Activated naive CD8-positive, alpha-beta T cell treated with anti-CD3 and anti-CD28 coated beads, Interleukin-2, amount 10 ng/mL, durations not matched to agents 7 days and 5 days (primary cell): Measurements from ENCODE around the gene FRMD8. TPM values are rescaled to one million over a fixed set of nuclear protein-coding genes. Genes with fewer than 3 reads are reported as not detected.
"Not testable (repeated sequence)": the region's sequence is repeated elsewhere in the genome, so short reads cannot be mapped to it uniquely, and the experiment has no call there.

ENCODE experiments used
- ATAC-seq: fragments of 150-1000 bp; cut with Tn5 transposase; one replicate; pipeline ENCODE4 v1.10.0; 2021; ENCODE audit warnings: low read depth, moderate library complexity
- POLR2A ChIA-PET: fragments of 350-600 bp; sonication (Branson Sonifier 250); formaldehyde crosslinking; loops from one replicate; lab custom pipeline; 2021; ENCODE audit warnings: antibody characterized with exemption; lab: Charles Lee
- DNase-seq: peaks from one replicate; pipeline ENCODE4 v3.0.0; 2021
- H3K27ac Mint-ChIP-seq: one replicate; pipeline ENCODE4 v1.8.0; 2022; ENCODE audit warnings: mild to moderate bottlenecking, mixed read lengths
- H3K27me3 Mint-ChIP-seq: one replicate; pipeline ENCODE4 v1.8.0; 2022; ENCODE audit warnings: mild to moderate bottlenecking, moderate library complexity, mixed read lengths
- H3K36me3 Mint-ChIP-seq: one replicate; pipeline ENCODE4 v1.8.0; 2021; ENCODE audit warnings: mild to moderate bottlenecking, mixed read lengths
- H3K4me1 Mint-ChIP-seq: one replicate; pipeline ENCODE4 v1.8.0; 2021; ENCODE audit warnings: mixed read lengths
- H3K4me3 Mint-ChIP-seq: one replicate; pipeline ENCODE4 v1.8.0; 2022; ENCODE audit warnings: mild to moderate bottlenecking, moderate library complexity, mixed read lengths
- H3K9me3 Mint-ChIP-seq: one replicate; pipeline ENCODE4 v1.8.0; 2021; ENCODE audit warnings: mixed read lengths
- total RNA-seq, 2 experiments: library from RNA; stranded (reverse); gene quantifications; one replicate each; pipeline ENCODE4 v1.2.3, GENCODE V29; 2021

The FRMD8 gene
- total RNA-seq, 2 experiments from 2014 or later, result 51.5 to 55.4 TPM

DNA sequence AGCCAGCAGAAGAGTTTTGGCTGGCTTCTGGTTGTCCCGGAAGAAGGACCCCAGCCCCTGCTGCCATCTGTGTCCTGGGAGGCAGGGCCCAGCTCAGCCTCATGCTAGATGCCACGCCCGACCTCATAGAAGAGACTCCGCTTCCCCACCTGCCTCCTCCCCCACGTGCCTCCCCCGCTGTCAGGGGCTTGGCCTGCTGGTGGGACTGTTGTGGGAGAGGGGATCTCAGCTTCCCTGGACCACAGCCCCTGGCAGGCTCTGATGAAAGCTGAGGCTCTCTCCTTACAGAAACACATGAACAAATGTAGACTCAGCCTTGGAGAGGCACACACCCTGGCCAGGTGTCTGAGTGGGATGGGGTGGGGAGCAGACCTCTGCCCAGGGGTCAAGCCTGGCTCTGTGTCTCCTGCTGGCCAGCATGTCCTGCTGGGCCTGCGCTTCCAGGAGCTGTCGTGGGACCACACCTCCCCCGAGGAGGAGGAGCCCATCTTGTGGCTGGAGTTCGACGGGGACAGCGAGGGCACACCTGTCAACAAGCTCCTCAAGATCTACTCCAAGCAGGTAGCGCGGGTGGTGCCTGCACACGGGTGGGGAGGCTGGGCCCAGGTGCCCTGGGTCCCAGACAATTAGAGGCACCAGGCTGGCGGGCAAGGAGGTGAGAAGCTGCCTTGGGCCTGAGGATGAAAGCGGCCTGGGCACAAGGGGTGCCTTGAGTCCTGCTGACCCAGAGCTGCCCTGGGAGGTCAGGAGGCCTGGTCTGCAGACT is 14.1 kb downstream of the FRMD8 start:
- no peak for DNase-seq
- Mint-ChIP-seq H3K4me3 (no peak overlapping the region), H3K4me1 (peaks cover 4% of the 10 kb centered on the region), H3K36me3 (peaks cover 7% of the 10 kb centered on the region), H3K9me3 (no peaks in the 10 kb centered on the region), H3K27me3 (no peaks in the 10 kb centered on the region), H3K27ac (no peak overlapping the region)
- POLR2A ChIA-PET, result interaction anchor here (0.6 kb wide), 1 partner anchor 68 kb away, joined by 5 read pairs; no protein-coding TSS in a partner anchor
- no peak for ATAC-seq

DNA sequence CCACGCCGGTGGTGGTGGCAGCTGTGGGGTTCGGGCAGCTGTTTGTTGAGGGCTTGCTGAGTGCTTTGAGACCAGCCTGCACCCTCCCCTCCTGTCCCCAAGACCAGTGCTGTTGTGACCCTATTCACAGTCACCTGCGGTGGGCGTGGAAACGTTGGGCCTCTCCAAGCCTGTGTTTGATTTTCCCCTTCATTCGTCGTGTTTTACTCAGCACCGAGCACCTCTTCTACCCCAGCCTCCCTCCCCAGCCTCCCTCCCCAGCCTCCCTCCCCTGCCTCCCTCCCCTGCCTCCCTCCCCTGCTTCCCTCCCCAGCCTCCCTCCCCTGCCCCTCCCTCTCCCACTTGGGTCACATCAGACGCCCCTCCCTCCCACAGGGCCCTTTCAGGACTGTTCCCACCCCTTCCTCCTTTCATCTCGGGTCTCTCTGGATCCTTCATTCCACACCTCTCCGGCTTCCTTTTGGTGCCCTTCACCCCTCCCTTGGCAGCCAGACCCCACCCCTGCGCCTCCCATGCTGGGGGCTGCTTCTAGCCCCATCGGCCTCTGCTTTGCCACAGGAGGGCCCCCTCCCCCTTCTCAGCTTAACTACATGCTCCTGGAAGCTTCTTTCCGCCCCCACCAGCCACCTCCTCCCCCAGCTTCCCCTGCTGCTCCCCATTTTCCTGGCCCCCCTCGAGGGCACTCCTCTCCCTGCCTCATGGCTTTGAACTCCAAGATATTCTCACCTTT is 14.8 kb downstream of the FRMD8 start:
- Mint-ChIP-seq H3K4me3 (no peak overlapping the region), H3K36me3 (peaks cover 7% of the 10 kb centered on the region), H3K27ac (no peak overlapping the region), H3K27me3 (no peaks in the 10 kb centered on the region), H3K4me1 (peaks cover 4% of the 10 kb centered on the region), H3K9me3 (no peaks in the 10 kb centered on the region)
- ATAC-seq (no peak), DNase-seq (no peak)
- POLR2A ChIA-PET, result interaction anchor here (0.6 kb wide), 1 partner anchor 67 kb away, joined by 5 read pairs; no protein-coding TSS in a partner anchor

DNA sequence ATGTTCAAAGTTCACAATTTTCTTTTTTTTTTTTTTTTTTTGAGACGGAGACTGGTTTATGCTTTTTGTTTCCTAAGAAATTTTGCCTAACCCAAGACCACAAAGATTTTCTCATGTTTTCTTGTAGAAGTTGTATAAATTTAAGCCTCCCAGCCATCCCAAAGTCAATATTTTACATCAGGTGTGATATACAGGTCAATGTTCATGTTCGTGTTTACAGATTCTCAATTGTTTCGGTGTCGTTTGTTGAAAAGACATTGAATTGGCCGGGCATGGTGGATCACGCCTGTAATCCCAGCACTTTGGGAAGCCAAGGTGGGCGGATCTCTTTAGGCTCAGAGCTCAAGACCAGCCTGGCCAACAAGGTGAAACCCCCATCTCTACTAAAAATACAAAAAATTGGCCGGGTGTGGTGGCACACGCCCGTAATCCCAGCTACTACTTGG is 15.4 kb downstream of the FRMD8 start:
- Mint-ChIP-seq H3K27me3 (no peaks in the 10 kb centered on the region), H3K9me3 (no peaks in the 10 kb centered on the region), H3K4me1 (peaks cover 4% of the 10 kb centered on the region), H3K27ac (no peak overlapping the region), H3K36me3 (peaks cover 7% of the 10 kb centered on the region), H3K4me3 (no peak overlapping the region)
- no peak for DNase-seq
- no peak for ATAC-seq
- POLR2A ChIA-PET, result interaction anchor here (0.6 kb wide), 1 partner anchor 165 kb away, joined by 5 read pairs; no protein-coding TSS in a partner anchor

DNA sequence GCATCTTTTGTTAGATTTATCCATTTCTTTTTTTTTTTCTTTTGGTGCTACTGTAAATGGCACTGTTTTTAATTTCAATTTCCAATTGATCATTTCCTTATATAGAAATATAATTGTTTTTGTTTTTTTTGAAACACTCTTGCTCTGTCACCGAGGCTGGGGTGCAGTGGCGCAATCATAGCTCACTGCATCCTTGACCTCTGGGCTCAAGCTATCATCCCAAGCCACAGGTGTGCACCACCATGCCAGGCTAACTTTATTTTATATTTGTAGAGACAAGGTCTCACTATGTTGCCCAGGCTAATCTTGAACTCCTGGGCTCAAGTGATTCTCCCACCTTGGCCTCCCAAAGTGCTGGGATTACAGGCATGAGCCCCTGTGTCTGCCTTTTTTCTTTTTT is 16.4 kb downstream of the FRMD8 start:
- POLR2A ChIA-PET, result no interaction called here
- no peak for ATAC-seq
- Mint-ChIP-seq H3K27ac (no peak overlapping the region), H3K36me3 (peaks cover 3% of the 10 kb centered on the region), H3K9me3 (no peaks in the 10 kb centered on the region), H3K27me3 (no peaks in the 10 kb centered on the region), H3K4me1 (peaks cover 4% of the 10 kb centered on the region), H3K4me3 (no peak overlapping the region)
- no peak for DNase-seq

DNA sequence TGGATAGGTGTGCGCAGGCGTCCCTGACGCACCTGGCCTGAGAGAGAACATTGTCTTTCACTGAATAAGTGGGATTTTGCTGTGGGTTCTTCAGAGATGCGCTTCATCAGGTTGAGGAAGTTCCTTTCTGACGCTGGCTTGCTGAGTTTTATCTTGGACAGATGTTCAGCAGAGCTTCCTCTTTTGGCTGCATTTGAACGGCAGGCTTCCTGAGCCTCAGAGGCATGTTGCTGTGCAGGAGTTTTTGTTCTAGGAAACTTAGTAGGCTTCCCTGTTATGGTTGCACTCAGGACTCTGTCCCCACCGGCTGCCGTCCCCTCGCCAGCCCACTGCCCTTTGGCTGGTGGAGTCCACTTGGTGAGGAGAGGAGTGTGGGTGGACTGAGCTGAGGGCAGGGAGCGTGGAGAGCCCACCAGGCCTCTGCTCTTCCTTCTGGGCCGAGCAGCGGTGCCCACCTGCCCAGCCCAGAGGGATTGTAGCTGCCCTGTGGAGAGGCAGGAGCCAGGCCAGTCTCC is 17.2 kb downstream of the FRMD8 start:
- Mint-ChIP-seq H3K9me3 (no peaks in the 10 kb centered on the region), H3K27me3 (no peaks in the 10 kb centered on the region), H3K36me3 (peaks cover under 1% of the 10 kb centered on the region), H3K27ac (peak overlapping the region; percentile 38), H3K4me1 (peaks cover 4% of the 10 kb centered on the region), H3K4me3 (no peak overlapping the region)
- ATAC-seq (no peak), DNase-seq (no peak)
- POLR2A ChIA-PET, result no interaction called here

DNA sequence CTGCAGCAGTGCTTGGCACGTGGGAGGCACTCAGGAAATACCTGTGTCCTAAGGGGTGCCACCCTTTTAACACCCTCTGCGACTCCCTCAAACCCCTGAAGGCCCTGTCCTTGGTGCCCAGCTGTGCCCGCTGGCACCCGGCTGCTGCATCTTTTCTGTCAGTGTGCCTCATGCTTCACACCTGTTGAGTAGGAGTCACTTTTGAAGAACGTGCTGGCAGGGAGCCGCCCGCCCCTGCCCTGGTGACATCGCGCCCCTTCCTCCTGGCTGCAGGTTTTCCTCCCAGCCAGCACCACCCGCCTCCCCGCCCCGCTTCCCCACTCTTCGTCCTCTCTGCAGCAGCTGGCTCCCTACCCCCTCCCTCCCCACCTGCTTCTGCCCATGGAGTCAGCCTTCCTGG is 17.8 kb downstream of the FRMD8 start:
- H3K27me3 Mint-ChIP-seq, result no peaks in the 10 kb centered on the region
- no peak overlapping the region for H3K4me3 Mint-ChIP-seq
- peaks cover 2% of the 10 kb centered on the region for H3K36me3 Mint-ChIP-seq
- H3K9me3 Mint-ChIP-seq, result no peaks in the 10 kb centered on the region
- peaks cover 4% of the 10 kb centered on the region for H3K4me1 Mint-ChIP-seq
- POLR2A ChIA-PET, result no interaction called here
- ATAC-seq, result no peak
- H3K27ac Mint-ChIP-seq, result no peak overlapping the region
- DNase-seq, result no peak

DNA sequence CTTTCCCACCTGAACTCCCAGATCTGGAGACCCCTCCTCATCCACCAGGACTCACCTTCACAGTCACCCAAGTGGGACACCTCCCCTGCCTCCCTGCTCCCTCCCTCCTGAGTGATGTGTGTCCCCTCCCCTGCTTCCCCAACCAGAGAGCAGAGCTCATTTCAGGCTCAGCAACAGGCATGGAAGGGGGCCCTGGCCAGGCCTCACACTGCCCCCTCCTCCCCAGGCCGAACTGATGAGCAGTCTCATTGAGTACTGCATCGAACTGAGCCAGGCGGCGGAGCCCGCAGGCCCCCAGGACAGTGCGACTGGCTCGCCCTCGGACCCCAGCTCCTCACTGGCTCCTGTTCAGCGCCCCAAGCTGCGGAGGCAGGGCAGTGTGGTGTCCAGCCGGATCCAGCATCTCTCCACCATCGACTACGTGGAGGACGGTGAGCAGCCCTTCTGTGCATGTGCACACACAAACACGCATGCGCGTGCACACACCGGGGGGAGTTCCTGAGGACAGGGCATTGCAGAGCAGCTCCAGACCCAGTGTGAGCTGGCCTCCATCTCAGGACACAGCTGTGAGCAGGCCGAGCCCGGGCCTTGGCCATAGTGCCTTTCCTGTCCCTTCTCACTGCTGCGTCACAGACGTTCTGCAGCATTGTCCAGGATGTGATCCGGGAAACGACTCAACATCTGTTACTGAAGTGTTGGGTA is 18.4 kb downstream of the FRMD8 start:
- H3K27ac Mint-ChIP-seq, result no peak overlapping the region
- DNase-seq (peak; percentile 23), ATAC-seq (no peak)
- H3K27me3 Mint-ChIP-seq, result no peaks in the 10 kb centered on the region
- POLR2A ChIA-PET, result interaction anchor here (1.2 to 1.5 kb wide), 2 partner anchors 11 to 142 kb away, joined by 3 read pairs; no protein-coding TSS in a partner anchor
- H3K36me3 Mint-ChIP-seq, result peaks cover 2% of the 10 kb centered on the region
- H3K9me3 Mint-ChIP-seq, result no peaks in the 10 kb centered on the region
- peaks cover 4% of the 10 kb centered on the region for H3K4me1 Mint-ChIP-seq
- H3K4me3 Mint-ChIP-seq, result no peak overlapping the region

DNA sequence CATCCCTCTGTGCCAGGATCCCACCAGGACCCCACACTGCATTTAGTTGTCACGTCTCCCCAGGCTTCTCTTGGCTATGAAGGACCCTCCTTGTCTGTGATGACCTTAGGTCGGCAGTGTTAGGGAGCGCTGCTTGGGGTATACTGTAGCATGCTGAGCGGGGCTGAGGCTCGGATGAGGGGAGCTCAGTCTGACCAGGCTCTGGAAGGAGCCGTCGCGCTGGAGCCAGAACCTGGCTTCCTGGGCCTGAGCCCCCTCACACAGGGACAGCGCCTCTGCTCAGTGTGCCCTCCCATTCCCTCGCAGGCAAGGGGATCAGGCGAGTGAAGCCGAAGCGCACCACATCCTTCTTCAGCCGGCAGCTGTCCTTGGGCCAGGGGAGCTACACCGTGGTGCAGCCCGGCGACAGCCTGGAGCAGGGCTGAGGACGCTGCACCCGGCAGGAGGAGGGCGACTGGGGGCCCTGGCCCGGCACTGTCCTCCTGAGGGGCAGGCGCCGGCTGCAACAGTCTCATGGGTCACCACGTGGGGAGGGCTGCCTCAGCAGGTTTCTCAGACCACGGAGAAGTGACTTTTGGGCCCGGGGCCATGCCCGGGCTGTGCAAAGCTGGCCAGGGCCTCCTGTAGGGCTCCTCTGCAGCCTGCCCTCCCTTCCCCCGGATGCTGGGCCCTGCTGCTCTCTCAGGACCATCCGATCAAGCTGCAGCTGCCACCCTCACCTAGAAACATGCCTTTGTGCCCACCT is 24.7 kb downstream of the FRMD8 start:
- no peaks in the 10 kb centered on the region for H3K27me3 Mint-ChIP-seq
- H3K36me3 Mint-ChIP-seq, result peaks cover 5% of the 10 kb centered on the region
- no peaks in the 10 kb centered on the region for H3K9me3 Mint-ChIP-seq
- DNase-seq (peak; percentile 22), ATAC-seq (no peak)
- H3K4me1 Mint-ChIP-seq, result peaks cover 5% of the 10 kb centered on the region
- POLR2A ChIA-PET, result no interaction called here
- H3K27ac Mint-ChIP-seq, result no peak overlapping the region
- no peak overlapping the region for H3K4me3 Mint-ChIP-seq

DNA sequence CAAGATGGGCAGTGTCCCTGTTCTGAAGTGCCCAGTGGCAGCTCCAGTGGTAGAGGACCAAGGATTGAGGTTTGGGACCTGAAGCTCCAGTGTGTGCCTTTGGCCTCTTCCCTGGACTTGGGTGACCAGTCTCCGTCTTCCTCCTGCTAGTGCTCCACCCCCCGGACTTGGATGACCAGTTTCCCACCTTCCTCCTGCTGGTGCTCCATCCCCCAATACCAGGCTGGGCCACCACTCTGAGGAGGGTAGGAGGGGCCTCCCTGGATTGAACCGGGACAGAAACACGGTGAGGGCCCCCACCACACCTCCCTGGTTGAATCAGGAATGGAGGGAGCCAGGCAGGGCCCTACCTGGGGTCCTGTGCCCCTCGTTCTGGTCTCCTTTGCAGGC is 25.2 kb downstream of the FRMD8 start:
- no peak for ATAC-seq
- H3K27me3 Mint-ChIP-seq, result no peaks in the 10 kb centered on the region

DNA sequence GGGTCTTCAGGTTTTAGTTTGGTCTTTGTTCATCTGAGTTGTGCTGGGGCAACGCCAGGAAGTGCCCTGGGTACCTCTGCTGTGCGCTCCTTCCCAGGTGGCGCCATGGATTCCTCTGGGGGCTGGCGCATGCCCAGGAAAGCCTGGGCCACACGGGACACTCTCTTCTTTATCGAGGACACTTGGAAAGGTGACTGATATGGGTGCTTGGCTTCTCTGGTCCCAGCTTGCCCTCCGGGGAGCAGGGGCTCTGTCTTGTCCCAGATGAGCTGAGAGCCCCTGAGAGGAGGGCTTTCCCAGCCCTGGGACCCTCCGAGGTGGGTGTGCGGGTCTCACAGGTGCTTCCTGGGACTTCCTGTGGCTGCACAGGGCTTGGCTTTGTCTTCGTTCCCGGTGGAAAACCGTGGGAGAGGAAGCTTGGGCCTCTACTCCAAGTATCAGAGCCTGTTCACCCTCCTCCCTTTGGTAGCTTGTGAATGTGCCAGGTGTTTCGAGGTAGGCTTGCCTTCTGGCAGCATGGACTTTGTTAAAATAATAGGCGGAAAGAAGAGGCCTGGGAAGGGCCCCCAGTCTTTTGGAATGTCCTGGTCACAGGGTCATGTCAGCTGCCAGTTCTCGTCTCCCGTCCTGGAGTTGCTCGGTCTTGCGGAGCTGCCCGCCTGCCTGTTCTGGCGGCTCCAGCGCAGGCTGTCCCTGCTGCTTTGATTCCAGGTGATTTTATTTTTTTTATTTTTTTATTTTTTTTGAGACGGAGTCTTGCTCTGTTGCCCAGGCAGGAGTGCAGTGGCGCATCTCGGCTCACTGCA is 26.0 kb downstream of the FRMD8 start:
- DNase-seq, result peak; percentile 21

More for the DNA sequence above, 25.2 kb downstream of the FRMD8 start:
- no peaks in the 10 kb centered on the region for H3K9me3 Mint-ChIP-seq
- DNase-seq, result peak; percentile 20
- no peak overlapping the region for H3K4me3 Mint-ChIP-seq
- H3K4me1 Mint-ChIP-seq, result peaks cover 8% of the 10 kb centered on the region
- H3K27ac Mint-ChIP-seq, result no peak overlapping the region
- POLR2A ChIA-PET, result interaction anchor here (19.6 kb wide), 1 partner anchor 88 kb away, joined by 2884 read pairs; the partner anchor contains the start of gene MALAT1
- H3K36me3 Mint-ChIP-seq, result peaks cover 5% of the 10 kb centered on the region

DNA sequence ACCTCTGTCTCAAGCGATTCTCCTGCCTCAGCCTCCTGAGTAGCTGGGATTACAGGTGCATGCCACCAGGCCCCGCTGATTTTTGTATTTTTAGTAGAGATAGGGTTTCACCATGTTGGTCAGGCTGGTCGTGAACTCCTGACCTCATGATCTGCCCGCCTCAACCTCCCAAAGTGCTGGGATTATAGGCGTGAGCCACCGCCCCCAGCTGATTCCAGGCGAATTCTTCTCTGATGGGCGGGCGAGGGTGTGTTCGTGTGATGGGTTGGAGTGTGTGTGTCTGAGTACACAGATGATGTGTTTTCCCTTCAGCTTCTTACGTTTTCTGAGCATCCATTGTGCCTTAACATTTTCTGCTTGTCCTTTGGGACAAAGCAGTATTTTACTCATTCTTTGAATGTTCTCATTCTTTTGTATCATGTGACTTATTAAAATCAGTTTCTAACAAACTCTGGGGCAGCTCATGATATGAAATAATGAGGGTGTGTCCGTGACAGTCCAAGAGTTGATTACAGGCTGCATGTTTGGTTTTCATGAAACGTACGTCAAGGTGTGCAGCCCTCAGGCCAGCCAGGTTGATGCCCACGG is 26.7 kb downstream of the FRMD8 start:
- peaks cover 23% of the 10 kb centered on the region for H3K4me1 Mint-ChIP-seq
- H3K9me3 Mint-ChIP-seq, H3K27me3 Mint-ChIP-seq, H3K27ac Mint-ChIP-seq, ATAC-seq, H3K4me3 Mint-ChIP-seq, H3K36me3 Mint-ChIP-seq: not testable (repeated sequence)
- POLR2A ChIA-PET, result interaction anchor here (1.0 to 19.6 kb wide), 2 partner anchors 22 to 86 kb away, joined by 3 to 2884 read pairs; partner anchors contain the start of gene MALAT1
- peak; percentile 9 for DNase-seq

More for the DNA sequence above, 26.0 kb downstream of the FRMD8 start:
- no peak overlapping the region for H3K4me3 Mint-ChIP-seq
- H3K27ac Mint-ChIP-seq, result no peak overlapping the region
- H3K9me3 Mint-ChIP-seq, result no peaks in the 10 kb centered on the region
- POLR2A ChIA-PET, result interaction anchor here (1.0 to 19.6 kb wide), 2 partner anchors 21 to 87 kb away, joined by 3 to 2884 read pairs; partner anchors contain the start of gene MALAT1
- H3K36me3 Mint-ChIP-seq, result peaks cover 5% of the 10 kb centered on the region
- no peak for ATAC-seq
- peaks cover 16% of the 10 kb centered on the region for H3K4me1 Mint-ChIP-seq
- no peaks in the 10 kb centered on the region for H3K27me3 Mint-ChIP-seq
